GM13976 (cell line): ENCODE data around the gene ARHGAP32.

Experiments
- DNase-seq: peaks from one replicate; pipeline ENCODE4 v3.0.0; 2012; ENCODE audit warnings: low spot score
- CTCF ChIP-seq: IDR thresholded peaks from 2 replicates; pipeline ENCODE4 v1.5.1; 2012; ENCODE audit warnings: borderline replicate concordance, mild to moderate bottlenecking; ENCODE audit not compliant: insufficient read depth; ENCODE audit errors: extremely low read depth, missing control alignments, control extremely low read depth
- in situ Hi-C: fragments of 300-500 bp; cut with MboI; formaldehyde crosslinking; loops from one replicate; pipeline ENCODE4 v1.12.0; 2022; ENCODE audit warnings: low sequenced_read_pairs, mixed read lengths, inconsistent platforms; ENCODE audit not compliant: unreplicated experiment

ARHGAP32 gene

GRCh38 chr11:128988242-128988970 lies 203.7 kb downstream of the ARHGAP32 start:
- no peak for DNase-seq
- in situ Hi-C loops: no loop called here
- no peak for TF ChIP-seq CTCF

GRCh38 chr11:128985880-128986279 lies 206.2 kb downstream of the ARHGAP32 start:
- no peak for DNase-seq
- in situ Hi-C loops: no loop called here
- no peak for TF ChIP-seq CTCF

GRCh38 chr11:128983023-128983422 lies 209.1 kb downstream of the ARHGAP32 start:
- TF ChIP-seq CTCF: no peak
- in situ Hi-C loops: no loop called here
- no peak for DNase-seq

GRCh38 chr11:128981254-128981653 lies 210.9 kb downstream of the ARHGAP32 start:
- DNase-seq: no peak
- no peak for TF ChIP-seq CTCF
- in situ Hi-C loops: no loop called here

GRCh38 chr11:128970598-128971190 lies 221.4 kb downstream of the ARHGAP32 start:
- in situ Hi-C loops: no loop called here
- DNase-seq: no peak

GRCh38 chr11:128968916-128969315 lies 223.2 kb downstream of the ARHGAP32 start:
- no peak for TF ChIP-seq CTCF
- in situ Hi-C loops: no loop called here
- no peak for DNase-seq

More at GRCh38 chr11:128970598-128971190, 221.4 kb downstream of the ARHGAP32 start:
- no peak for TF ChIP-seq CTCF

DNA sequence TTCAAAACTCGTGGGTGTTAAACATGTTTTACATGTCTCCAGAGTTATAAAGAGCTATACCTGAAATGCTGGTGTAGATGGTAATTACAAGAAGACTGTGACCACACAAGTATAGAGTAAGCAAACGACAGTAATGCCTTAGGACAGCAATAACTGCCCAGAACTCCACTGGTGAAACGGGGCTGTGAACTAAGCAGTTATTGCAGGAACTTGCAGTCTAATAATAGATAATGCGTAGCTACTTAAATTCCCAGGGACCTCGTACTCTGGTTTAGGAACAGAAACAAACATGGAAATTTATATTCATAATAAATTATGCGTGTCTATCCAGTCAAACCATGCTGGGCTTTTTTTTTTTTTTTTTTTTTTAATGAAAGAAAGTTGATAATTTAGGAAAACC lies 224.5 kb downstream of the ARHGAP32 start:
- in situ Hi-C loops: no loop called here
- TF ChIP-seq CTCF: no peak
- no peak for DNase-seq
